GM21381 (cell line): ENCODE measurements around the gene SERPINF2.
"Not testable (repeated sequence)": the region's sequence is repeated elsewhere in the genome, so short reads cannot be mapped to it uniquely, and the experiment has no call there.

Experiments used
- ATAC-seq: cut with Tn5 transposase; IDR thresholded peaks from one replicate; pipeline ENCODE4 v1.9.1; 2021; ENCODE audit warnings: mild to moderate bottlenecking, moderate library complexity; ENCODE audit not compliant: unreplicated experiment

The SERPINF2 gene

GRCh38 chr17:1733759-1734158 lies 8.9 kb upstream of the SERPINF2 start:
- no peak for ATAC-seq

GRCh38 chr17:1735418-1735817 lies 7.3 kb upstream of the SERPINF2 start:
- ATAC-seq = no peak

GRCh38 chr17:1735834-1736347 lies 6.8 kb upstream of the SERPINF2 start:
- no peak for ATAC-seq

GRCh38 chr17:1736348-1737281 lies 6.1 kb upstream of the SERPINF2 start:
- ATAC-seq = no peak

GRCh38 chr17:1737531-1738291 lies 5.0 kb upstream of the SERPINF2 start:
- no peak for ATAC-seq

GRCh38 chr17:1741899-1742298 lies 772 bp upstream of the SERPINF2 start:
- not testable (repeated sequence) for ATAC-seq

GRCh38 chr17:1743088-1743439 lies 393 bp downstream of the SERPINF2 start:
- no peak for ATAC-seq

GRCh38 chr17:1744551-1745512 lies 2.2 kb downstream of the SERPINF2 start:
- ATAC-seq = no peak

GRCh38 chr17:1745513-1746020 lies 2.9 kb downstream of the SERPINF2 start:
- no peak for ATAC-seq

- no peak for ATAC-seq
Observed at GRCh38 chr17:1746975-1747543, 4.4 kb downstream of the SERPINF2 start.

- no peak for ATAC-seq
Observed at GRCh38 chr17:1750628-1751027, 8.0 kb downstream of the SERPINF2 start.

- no peak for ATAC-seq
Observed at GRCh38 chr17:1752425-1753262, 10.0 kb downstream of the SERPINF2 start.

- ATAC-seq = no peak
Observed at GRCh38 chr17:1753767-1754429, 11.2 kb downstream of the SERPINF2 start.

- no peak for ATAC-seq
Observed at GRCh38 chr17:1754430-1755112, 11.9 kb downstream of the SERPINF2 start.

- ATAC-seq = no peak
Observed at GRCh38 chr17:1755252-1755826, 12.7 kb downstream of the SERPINF2 start.

- no peak for ATAC-seq
Observed at GRCh38 chr17:1755827-1756262, 13.2 kb downstream of the SERPINF2 start.

GRCh38 chr17:1758807-1759206 lies 16.1 kb downstream of the SERPINF2 start:
- no peak for ATAC-seq

GRCh38 chr17:1759529-1759928 lies 16.9 kb downstream of the SERPINF2 start:
- ATAC-seq = no peak
